Thoracic aorta (tissue), 2 donors: ENCODE measurements around the gene GALNT15. TPM values are rescaled to one million over a fixed set of nuclear protein-coding genes. Genes with fewer than 3 reads are reported as not detected.

Source experiments
- ATAC-seq: fragments of 150-250 bp; one replicate; pipeline ENCODE4 v1.8.0; 2017; ENCODE audit warnings: low read depth; ENCODE audit not compliant: insufficient number of reproducible peaks, low FRiP score
- DNase-seq: peaks from one replicate; pipeline ENCODE4 v3.0.0-alpha.2; 2020; ENCODE audit warnings: low spot score
- H3K27ac ChIP-seq, 2 donors: fragments of 200-600 bp; sonication (generic); 1 replicate in 1 of 2; 2 replicates in 1 of 2; pipeline ENCODE4 v1.5.1; 2016; ENCODE audit warnings: mild to moderate bottlenecking in 2 of 2, moderate library complexity in 2 of 2
- H3K27me3 ChIP-seq: fragments of 200-600 bp; sonication (generic); replicated peaks from 2 replicates; pipeline ENCODE4 v1.6.0; 2016; ENCODE audit warnings: mild to moderate bottlenecking; ENCODE audit not compliant: insufficient read depth
- H3K36me3 ChIP-seq: fragments of 200-600 bp; sonication (generic); one replicate; pipeline ENCODE4 v1.5.1; 2016
- H3K4me1 ChIP-seq, 2 donors: fragments of 200-600 bp; sonication (generic); 1 replicate in 1 of 2; 2 replicates in 1 of 2; pipeline versions ENCODE4 v1.5.1 to v1.6.0; 2016; ENCODE audit warnings: low read depth in 2 of 2, mild to moderate bottlenecking in 1 of 2; ENCODE audit not compliant: control insufficient read depth in 1 of 2
- H3K4me3 ChIP-seq: fragments of 200-600 bp; sonication (generic); 2 replicates; pipeline ENCODE4 v1.5.1; 2016; ENCODE audit warnings: mild to moderate bottlenecking
- H3K9me3 ChIP-seq: fragments of 200-600 bp; sonication (generic); 2 replicates; pipeline ENCODE4 v1.5.1; 2016
- CTCF ChIP-seq: fragments of 200-600 bp; sonication (generic); IDR thresholded peaks from one replicate; pipeline ENCODE4 v1.5.1; 2019; ENCODE audit warnings: antibody characterized with exemption
- total RNA-seq, 2 donors: library from RNA; depleted of rRNA; stranded (reverse); fragments of >200 nt; gene quantifications; one replicate each; pipeline versions ENCODE4 v1.1.0 to v1.2.3, GENCODE V29; 2016

Gene GALNT15
- total RNA-seq, 2 donors from 2014 or later: 157 to 167 TPM

DNA sequence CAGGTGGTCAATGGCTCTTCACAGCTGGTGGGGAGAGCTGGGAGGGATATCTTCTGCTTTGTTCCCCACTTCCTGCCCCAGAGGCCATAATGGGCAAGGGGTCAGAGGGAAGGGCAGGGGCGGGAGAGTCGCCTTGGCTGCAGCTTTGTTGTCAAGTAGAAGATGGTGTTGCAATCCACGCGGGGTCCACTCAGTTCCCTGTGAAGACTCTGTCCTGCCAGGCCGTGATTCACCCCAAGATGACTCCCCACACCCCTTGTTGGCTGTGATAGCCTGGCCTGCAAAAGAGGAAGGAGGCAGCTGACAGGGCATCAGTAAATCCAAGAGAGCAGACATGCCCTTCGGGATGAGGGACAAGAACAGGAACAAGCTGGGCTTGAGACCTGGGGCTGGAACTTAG, 6.9 kb downstream of the GALNT15 start:
- Histone ChIP-seq H3K27me3 (no peaks in the 10 kb centered on the region), H3K36me3 (no peaks in the 10 kb centered on the region), H3K4me1 (peaks cover 3 to 24% of the 10 kb centered on the region in 2 donors), H3K27ac (no peak overlapping the region), H3K4me3 (no peak overlapping the region), H3K9me3 (no peaks in the 10 kb centered on the region)
- DNase-seq: peak; percentile 41
- peak; percentile 14 for ATAC-seq
- no peak for TF ChIP-seq CTCF

GRCh38 chr3:16182183-16182582, 7.7 kb downstream of the GALNT15 start:
- no peak for TF ChIP-seq CTCF
- Histone ChIP-seq H3K27me3 (no peaks in the 10 kb centered on the region), H3K36me3 (no peaks in the 10 kb centered on the region), H3K27ac (no peak overlapping the region), H3K4me3 (no peak overlapping the region), H3K4me1 (peaks cover 3 to 24% of the 10 kb centered on the region in 2 donors), H3K9me3 (no peaks in the 10 kb centered on the region)
- ATAC-seq: no peak
- DNase-seq: no peak

DNA sequence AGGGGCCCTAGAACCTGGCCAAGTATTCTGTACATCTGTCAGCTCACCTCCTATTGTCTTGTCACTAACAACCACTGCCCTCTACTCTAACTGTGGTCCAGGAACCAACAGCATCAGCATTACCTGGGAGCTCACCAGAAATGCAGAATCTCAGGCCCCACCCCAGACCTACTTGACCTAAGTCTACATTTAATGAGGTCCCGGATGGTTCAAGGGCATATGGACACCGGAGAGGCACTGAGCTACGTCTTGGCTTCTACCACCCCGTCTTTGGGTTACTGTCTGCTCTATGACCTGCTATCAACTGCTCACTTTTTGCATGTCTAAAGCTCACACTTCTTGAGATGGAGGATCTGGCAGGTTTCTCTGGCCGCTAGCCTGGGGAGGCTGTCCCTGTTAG, 8.1 kb downstream of the GALNT15 start:
- Histone ChIP-seq H3K27me3 (no peaks in the 10 kb centered on the region), H3K36me3 (no peaks in the 10 kb centered on the region), H3K4me1 (peaks cover 3 to 24% of the 10 kb centered on the region in 2 donors), H3K9me3 (no peaks in the 10 kb centered on the region), H3K4me3 (no peak overlapping the region), H3K27ac (no peak overlapping the region)
- DNase-seq: no peak
- ATAC-seq: no peak
- no peak for TF ChIP-seq CTCF

DNA sequence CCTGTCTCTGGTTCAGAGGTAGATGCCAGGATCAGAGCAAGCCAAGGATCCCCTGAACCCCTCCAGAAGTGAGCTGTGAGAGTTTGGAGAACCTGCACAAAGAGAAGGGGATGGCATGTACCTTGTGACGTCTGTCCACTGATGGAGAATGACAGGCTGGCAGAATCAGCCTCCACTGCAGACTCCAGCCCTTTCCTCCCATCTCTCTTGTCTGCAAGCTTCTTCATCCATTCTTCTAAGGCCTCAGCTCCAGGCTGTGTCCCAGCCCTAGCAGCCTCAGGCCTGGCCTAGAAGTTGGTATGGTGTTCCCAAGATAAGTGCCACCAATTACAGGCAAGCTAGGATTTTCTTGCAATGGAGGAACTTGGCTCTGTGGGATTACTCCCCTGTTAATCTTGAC, 8.6 kb downstream of the GALNT15 start:
- DNase-seq: no peak
- TF ChIP-seq CTCF: no peak
- Histone ChIP-seq H3K36me3 (no peaks in the 10 kb centered on the region), H3K27ac (no peak overlapping the region), H3K9me3 (no peaks in the 10 kb centered on the region), H3K4me1 (peaks cover 3 to 24% of the 10 kb centered on the region in 2 donors), H3K27me3 (no peaks in the 10 kb centered on the region), H3K4me3 (no peak overlapping the region)
- ATAC-seq: no peak

DNA sequence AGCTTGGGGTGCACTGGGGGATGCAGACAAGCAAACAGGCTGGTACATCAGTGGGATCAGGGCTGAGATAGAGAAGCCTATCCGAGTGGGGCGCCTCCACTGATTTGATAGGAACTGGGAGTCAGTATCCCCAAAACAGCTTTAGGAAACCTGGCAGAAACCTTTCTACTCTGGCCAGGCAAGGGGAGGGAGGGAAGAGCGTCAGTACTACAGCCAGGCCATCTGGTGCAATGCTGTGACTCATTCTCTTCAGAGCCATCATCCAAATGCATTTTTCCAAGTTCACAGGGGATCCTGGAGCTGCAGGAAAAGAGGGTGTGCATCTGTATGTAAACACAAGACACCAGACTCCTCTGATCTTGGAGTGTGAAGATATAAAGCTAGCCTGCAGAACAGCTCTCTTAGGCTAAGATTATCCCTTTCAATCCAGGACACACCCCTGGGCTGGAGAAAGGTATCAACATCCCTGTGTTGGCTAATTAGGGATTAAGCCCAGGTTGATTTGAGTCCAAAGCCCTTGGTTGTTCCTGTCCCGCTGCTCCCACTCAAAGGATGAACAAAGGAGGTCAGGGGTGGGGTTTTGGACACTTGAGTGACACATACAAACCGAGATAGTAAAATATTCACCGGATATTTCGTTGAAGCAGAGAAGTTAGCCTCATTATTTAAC, 9.3 kb downstream of the GALNT15 start:
- no peak for ATAC-seq
- no peak for DNase-seq
- H3K4me3 ChIP-seq: no peak overlapping the region
- H3K27me3 ChIP-seq: no peaks in the 10 kb centered on the region
- TF ChIP-seq CTCF: no peak
- H3K9me3 ChIP-seq: no peaks in the 10 kb centered on the region
- H3K36me3 ChIP-seq: no peaks in the 10 kb centered on the region
- H3K27ac ChIP-seq: no peak overlapping the region
- H3K4me1 ChIP-seq: peaks cover 3 to 21% of the 10 kb centered on the region in 2 donors
